SH-SY5Y (cell line): Measurements from ENCODE around the gene KSR1.

Experiments
- GATA2 ChIP-seq: IDR thresholded peaks from 2 replicates; pipeline ENCODE4 v1.6.1; 2011; ENCODE audit warnings: mild to moderate bottlenecking, low read depth, low read length
- GATA3 ChIP-seq: IDR thresholded peaks from 2 replicates; pipeline ENCODE4 v1.6.1; 2011; ENCODE audit warnings: low read depth, mild to moderate bottlenecking, low read length, moderate library complexity

DNA sequence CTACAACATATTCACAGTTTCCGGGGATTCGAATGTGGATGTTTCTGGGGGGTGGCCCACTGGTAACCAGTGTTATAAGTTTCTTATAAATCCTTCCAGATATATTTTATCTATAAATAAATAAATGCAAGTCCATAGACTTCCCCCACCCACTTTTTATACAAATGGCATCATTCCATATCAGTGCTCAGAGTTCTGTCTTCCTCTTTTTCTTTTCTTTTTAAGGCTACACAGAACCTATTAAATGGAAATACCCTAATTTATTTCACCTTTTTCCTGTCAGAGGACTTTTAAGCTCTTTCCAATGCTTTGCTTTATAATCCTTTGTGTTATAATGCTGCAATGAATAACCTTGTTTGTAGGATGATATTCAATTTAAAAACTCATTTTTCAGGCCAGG is 178.5 kb downstream of the KSR1 start:
- TF ChIP-seq GATA2 (no peak), GATA3 (no peak)
